ES-I3 (cell line): Measurements from ENCODE around the gene GNAO1.

Experiments
- H3K36me3 ChIP-seq: 2 replicates; pipeline ENCODE4 v1.6.1; 2013; ENCODE audit warnings: mild to moderate bottlenecking, low read length, control low read depth, moderate library complexity; ENCODE audit not compliant: insufficient read depth
- H3K4me1 ChIP-seq: 2 replicates; pipeline ENCODE4 v1.6.1; 2013; ENCODE audit warnings: mild to moderate bottlenecking, control low read depth, low read length; ENCODE audit not compliant: insufficient read depth
- H3K9ac ChIP-seq: 2 replicates; pipeline ENCODE4 v1.6.1; 2013; ENCODE audit warnings: low read depth, mild to moderate bottlenecking, low read length, moderate library complexity
- H3K9me3 ChIP-seq: 2 replicates; pipeline ENCODE4 v1.6.1; 2013; ENCODE audit warnings: mild to moderate bottlenecking, low read length, moderate library complexity; ENCODE audit not compliant: control insufficient read depth, insufficient read depth

GNAO1 gene

GRCh38 chr16:56289416-56289815 lies 98.1 kb downstream of the GNAO1 start:
- H3K9me3 ChIP-seq = no peaks in the 10 kb centered on the region
- no peak overlapping the region for H3K9ac ChIP-seq
- H3K4me1 ChIP-seq = peaks cover 14% of the 10 kb centered on the region
- H3K36me3 ChIP-seq = no peaks in the 10 kb centered on the region

- H3K4me1 ChIP-seq = peaks cover 14% of the 10 kb centered on the region
- H3K36me3 ChIP-seq = no peaks in the 10 kb centered on the region
- no peaks in the 10 kb centered on the region for H3K9me3 ChIP-seq
- no peak overlapping the region for H3K9ac ChIP-seq
Observed at GRCh38 chr16:56289862-56290261, 98.6 kb downstream of the GNAO1 start.

GRCh38 chr16:56294014-56294413 lies 102.7 kb downstream of the GNAO1 start:
- Histone ChIP-seq H3K4me1 (peaks cover 23% of the 10 kb centered on the region), H3K9me3 (no peaks in the 10 kb centered on the region), H3K9ac (no peak overlapping the region), H3K36me3 (no peaks in the 10 kb centered on the region)

GRCh38 chr16:56294579-56294978 lies 103.3 kb downstream of the GNAO1 start:
- Histone ChIP-seq H3K4me1 (peaks cover 23% of the 10 kb centered on the region), H3K9ac (no peak overlapping the region), H3K9me3 (no peaks in the 10 kb centered on the region), H3K36me3 (no peaks in the 10 kb centered on the region)

- no peaks in the 10 kb centered on the region for H3K36me3 ChIP-seq
- H3K4me1 ChIP-seq = peaks cover 18% of the 10 kb centered on the region
- H3K9ac ChIP-seq = no peak overlapping the region
- H3K9me3 ChIP-seq = no peaks in the 10 kb centered on the region
Observed at GRCh38 chr16:56295059-56295665, 103.9 kb downstream of the GNAO1 start.

- Histone ChIP-seq H3K4me1 (peaks cover 19% of the 10 kb centered on the region), H3K36me3 (no peaks in the 10 kb centered on the region), H3K9ac (no peak overlapping the region)
Observed at GRCh38 chr16:56295739-56296527, 104.6 kb downstream of the GNAO1 start.

GRCh38 chr16:56297684-56298083 lies 106.4 kb downstream of the GNAO1 start:
- H3K9ac ChIP-seq = no peak overlapping the region
- H3K9me3 ChIP-seq = no peaks in the 10 kb centered on the region
- H3K4me1 ChIP-seq = peaks cover 26% of the 10 kb centered on the region
- H3K36me3 ChIP-seq = no peaks in the 10 kb centered on the region

More at GRCh38 chr16:56295739-56296527, 104.6 kb downstream of the GNAO1 start:
- no peaks in the 10 kb centered on the region for H3K9me3 ChIP-seq

GRCh38 chr16:56298116-56298515 lies 106.8 kb downstream of the GNAO1 start:
- peaks cover 26% of the 10 kb centered on the region for H3K4me1 ChIP-seq
- H3K9me3 ChIP-seq = no peaks in the 10 kb centered on the region
- no peaks in the 10 kb centered on the region for H3K36me3 ChIP-seq
- H3K9ac ChIP-seq = no peak overlapping the region

GRCh38 chr16:56298948-56299596 lies 107.8 kb downstream of the GNAO1 start:
- H3K36me3 ChIP-seq = no peaks in the 10 kb centered on the region
- peaks cover 26% of the 10 kb centered on the region for H3K4me1 ChIP-seq
- H3K9me3 ChIP-seq = no peaks in the 10 kb centered on the region
- H3K9ac ChIP-seq = no peak overlapping the region

GRCh38 chr16:56300242-56300623 lies 108.9 kb downstream of the GNAO1 start:
- Histone ChIP-seq H3K36me3 (no peaks in the 10 kb centered on the region), H3K9me3 (no peaks in the 10 kb centered on the region), H3K4me1 (peaks cover 26% of the 10 kb centered on the region), H3K9ac (no peak overlapping the region)

- Histone ChIP-seq H3K9me3 (no peaks in the 10 kb centered on the region), H3K4me1 (peaks cover 26% of the 10 kb centered on the region), H3K36me3 (no peaks in the 10 kb centered on the region), H3K9ac (no peak overlapping the region)
Observed at GRCh38 chr16:56300891-56301850, 109.9 kb downstream of the GNAO1 start.

- peaks cover 20% of the 10 kb centered on the region for H3K4me1 ChIP-seq
- H3K9me3 ChIP-seq = no peaks in the 10 kb centered on the region
- no peaks in the 10 kb centered on the region for H3K36me3 ChIP-seq
- H3K9ac ChIP-seq = no peak overlapping the region
Observed at GRCh38 chr16:56302506-56302905, 111.2 kb downstream of the GNAO1 start.

GRCh38 chr16:56303066-56303715 lies 111.9 kb downstream of the GNAO1 start:
- H3K9ac ChIP-seq = no peak overlapping the region
- no peaks in the 10 kb centered on the region for H3K9me3 ChIP-seq
- H3K36me3 ChIP-seq = no peaks in the 10 kb centered on the region
- peaks cover 20% of the 10 kb centered on the region for H3K4me1 ChIP-seq

- peaks cover 20% of the 10 kb centered on the region for H3K4me1 ChIP-seq
- H3K9me3 ChIP-seq = no peaks in the 10 kb centered on the region
- no peak overlapping the region for H3K9ac ChIP-seq
- H3K36me3 ChIP-seq = no peaks in the 10 kb centered on the region
Observed at GRCh38 chr16:56303880-56304279, 112.6 kb downstream of the GNAO1 start.
